H9 (cell line): Measurements from ENCODE around the gene TTC7B. TPM values are rescaled to one million over a fixed set of nuclear protein-coding genes. Genes with fewer than 3 reads are reported as not detected.
A peak's percentile ranks its signal among the peaks of the same experiment; 100 is the strongest.

Experiments
- DNase-seq: peaks from one replicate; pipeline ENCODE4 v3.0.0-alpha.2; 2017
- H2AFZ ChIP-seq: one replicate; pipeline ENCODE4 v1.6.1; 2013; ENCODE audit warnings: mild to moderate bottlenecking, low read length, control low read depth, moderate library complexity
- H2AK5ac ChIP-seq: 2 replicates; pipeline ENCODE4 v1.6.1; 2013; ENCODE audit warnings: low read length, control low read depth, mixed read lengths; ENCODE audit not compliant: insufficient read length
- H2BK120ac ChIP-seq: one replicate; pipeline ENCODE4 v1.6.1; 2013; ENCODE audit warnings: low read depth, mild to moderate bottlenecking, low read length, control low read depth, inconsistent platforms; ENCODE audit not compliant: poor library complexity, severe bottlenecking
- H2BK12ac ChIP-seq: 2 replicates; pipeline ENCODE4 v1.6.1; 2013; ENCODE audit warnings: low read length, control low read depth, mixed read lengths, low read depth; ENCODE audit not compliant: insufficient read length
- H2BK15ac ChIP-seq: 2 replicates; pipeline ENCODE4 v1.6.1; 2013; ENCODE audit warnings: low read depth, low read length, control low read depth
- H2BK20ac ChIP-seq: one replicate; pipeline ENCODE4 v1.6.1; 2013; ENCODE audit warnings: low read depth, mild to moderate bottlenecking, low read length, control low read depth, inconsistent platforms; ENCODE audit not compliant: poor library complexity, severe bottlenecking
- H2BK5ac ChIP-seq: 2 replicates; pipeline ENCODE4 v1.6.1; 2013; ENCODE audit warnings: low read length, control low read depth, mixed read lengths; ENCODE audit not compliant: insufficient read length
- H3K14ac ChIP-seq: 2 replicates; pipeline ENCODE4 v1.6.1; 2013; ENCODE audit warnings: low read length, control low read depth; ENCODE audit not compliant: insufficient read depth
- H3K18ac ChIP-seq: 2 replicates; pipeline ENCODE4 v1.6.1; 2013; ENCODE audit warnings: low read depth, mild to moderate bottlenecking, mixed read lengths, low read length, control low read depth; ENCODE audit not compliant: insufficient read length
- H3K23ac ChIP-seq: 2 replicates; pipeline ENCODE4 v1.6.1; 2013; ENCODE audit warnings: low read length, control low read depth, mixed read lengths, low read depth; ENCODE audit not compliant: insufficient read length
- H3K23me2 ChIP-seq: 2 replicates; pipeline ENCODE4 v1.6.1; 2013; ENCODE audit warnings: low read depth, mild to moderate bottlenecking, mixed read lengths, low read length, control low read depth; ENCODE audit not compliant: insufficient read length, poor library complexity, severe bottlenecking
- H3K27ac ChIP-seq: 2 replicates; pipeline ENCODE4 v1.5.1; 2013; ENCODE audit warnings: low read length, control low read depth, mixed read lengths, low read depth; ENCODE audit not compliant: insufficient read length
- H3K27me3 ChIP-seq: 2 replicates; pipeline ENCODE4 v1.6.1; 2013; ENCODE audit warnings: low read length, control low read depth, inconsistent platforms; ENCODE audit not compliant: insufficient read depth
- H3K4ac ChIP-seq: 2 replicates; pipeline ENCODE4 v1.6.1; 2013; ENCODE audit warnings: low read depth, mild to moderate bottlenecking, control low read depth, inconsistent platforms, low read length, moderate library complexity
- H3K4me1 ChIP-seq: 2 replicates; pipeline ENCODE4 v1.6.1; 2013; ENCODE audit warnings: low read length, control low read depth, inconsistent platforms; ENCODE audit not compliant: insufficient read depth
- H3K4me2 ChIP-seq: 2 replicates; pipeline ENCODE4 v1.6.1; 2013; ENCODE audit warnings: low read length, control low read depth, mixed read lengths; ENCODE audit not compliant: insufficient read length, insufficient read depth
- H3K56ac ChIP-seq: 2 replicates; pipeline ENCODE4 v1.6.1; 2013; ENCODE audit warnings: low read depth, mild to moderate bottlenecking, mixed read lengths, low read length, control low read depth; ENCODE audit not compliant: insufficient read length
- H3K79me1 ChIP-seq: 2 replicates; pipeline ENCODE4 v1.6.1; 2013; ENCODE audit warnings: low read depth, mild to moderate bottlenecking, moderate library complexity, low read length, control low read depth, inconsistent platforms; ENCODE audit not compliant: insufficient read depth, poor library complexity, severe bottlenecking
- H3K79me2 ChIP-seq: 2 replicates; pipeline ENCODE4 v1.6.1; 2013; ENCODE audit warnings: low read length, control low read depth, inconsistent platforms; ENCODE audit not compliant: insufficient read depth
- H3K9ac ChIP-seq: 2 replicates; pipeline ENCODE4 v1.6.1; 2013; ENCODE audit warnings: low read length, control low read depth, mixed read lengths; ENCODE audit not compliant: insufficient read length; ENCODE audit errors: extremely low read depth
- H3K9me3 ChIP-seq: one replicate; pipeline ENCODE4 v1.6.1; 2013; ENCODE audit warnings: low read depth, low read length, inconsistent platforms; ENCODE audit not compliant: control insufficient read depth
- H3T11ph ChIP-seq: one replicate; pipeline ENCODE4 v1.6.1; 2013; ENCODE audit warnings: mild to moderate bottlenecking, low read length, control low read depth, inconsistent platforms
- H4K20me1 ChIP-seq: one replicate; pipeline ENCODE4 v1.6.1; 2013; ENCODE audit not compliant: control insufficient read depth, insufficient read length, insufficient read depth
- H4K5ac ChIP-seq: 2 replicates; pipeline ENCODE4 v1.6.1; 2013; ENCODE audit warnings: low read depth, mild to moderate bottlenecking, mixed read lengths, low read length, control low read depth; ENCODE audit not compliant: insufficient read length
- H4K8ac ChIP-seq: replicated peaks from 2 replicates; pipeline ENCODE4 v1.6.1; 2013; ENCODE audit warnings: low read length, control low read depth, mixed read lengths, low read depth; ENCODE audit not compliant: insufficient read length
- H4K91ac ChIP-seq: 2 replicates; pipeline ENCODE4 v1.6.1; 2013; ENCODE audit warnings: low read depth, mild to moderate bottlenecking, moderate library complexity, mixed read lengths, low read length, control low read depth; ENCODE audit not compliant: insufficient read length
- H3K27ac Mint-ChIP-seq, 3 experiments: 2 replicates in 2 of 3; 3 replicates in 1 of 3; pipeline ENCODE4 v1.8.0; 2020 to 2021; ENCODE audit warnings: mixed read lengths in 3 of 3, mild to moderate bottlenecking in 1 of 3, moderate library complexity in 1 of 3
- H3K27me3 Mint-ChIP-seq: 2 replicates; pipeline ENCODE4 v1.8.0; 2021; ENCODE audit warnings: low read depth, mild to moderate bottlenecking, moderate library complexity, mixed read lengths
- H3K36me3 Mint-ChIP-seq, 3 experiments: 2 replicates in 2 of 3; 3 replicates in 1 of 3; pipeline ENCODE4 v1.8.0; 2020 to 2021; ENCODE audit warnings: low read depth in 3 of 3, mixed read lengths in 3 of 3; ENCODE audit not compliant: insufficient read depth in 1 of 3
- H3K4me1 Mint-ChIP-seq, 2 experiments: 2 replicates each; pipeline ENCODE4 v1.8.0; 2020; ENCODE audit warnings: mixed read lengths in 2 of 2
- H3K4me3 Mint-ChIP-seq, 2 experiments: 2 replicates in 1 of 2; 3 replicates in 1 of 2; pipeline ENCODE4 v1.8.0; 2020 to 2021; ENCODE audit warnings: mild to moderate bottlenecking in 2 of 2, mixed read lengths in 2 of 2, moderate library complexity in 1 of 2
- H3K9me3 Mint-ChIP-seq, 2 experiments: 2 replicates in 1 of 2; 3 replicates in 1 of 2; pipeline ENCODE4 v1.8.0; 2020; ENCODE audit warnings: mild to moderate bottlenecking in 2 of 2, mixed read lengths in 2 of 2, moderate library complexity in 1 of 2
- CTCF ChIP-seq: fragments of 200-600 bp; sonication (generic); conservative IDR thresholded peaks from 3 replicates; pipeline ENCODE4 v1.8.0; 2021; ENCODE audit warnings: antibody characterized with exemption, mild to moderate bottlenecking
- WGBS: extraction: QIAGEN DNeasy Blood & Tissue Kit; methylation state at CpG from one replicate; pipeline ENCODE4 v1.1.7; 2013; ENCODE audit warnings: missing lambda C conversion rate, low lambda C conversion rate, mixed read lengths; ENCODE audit not compliant: insufficient read length; ENCODE audit errors: extremely low coverage; 5-methylcytosine and 5-hydroxymethylcytosine counted together
- total RNA-seq: library from RNA; stranded (reverse); gene quantifications from 2 replicates; pipeline ENCODE4 v1.2.1, GENCODE V29; 2021

The TTC7B gene
- total RNA-seq, 1 experiment from 2014 or later, result 33.7 TPM

GRCh38 chr14:90804292-90805083 lies 11.7 kb downstream of the TTC7B start:
- Histone ChIP-seq H3K79me2 (no peaks in the 10 kb centered on the region), H4K20me1 (no peaks in the 10 kb centered on the region), H3K9me3 (no peaks in the 10 kb centered on the region), H2BK5ac (peak overlapping the region; percentile 67), H2BK120ac (no peak overlapping the region), H3T11ph (no peak overlapping the region), H2AK5ac (peak overlapping the region; percentile 87), H4K8ac (peak overlapping the region; percentile 52), H4K91ac (no peak overlapping the region), H2BK12ac (no peak overlapping the region), H3K56ac (peak overlapping the region; percentile 82), H3K4me1 (peaks cover 6% of the 10 kb centered on the region; the same call in 1 of the 2 replicates), H3K18ac (peak overlapping the region; percentile 59), H3K4ac (peak overlapping the region; percentile 21; the same call in 1 of the 2 replicates), H3K27ac (no peak overlapping the region), H3K4me2 (no peak overlapping the region), H3K23me2 (peaks cover 3% of the 10 kb centered on the region), H2BK20ac (no peak overlapping the region), H3K23ac (no peak overlapping the region), H3K27me3 (no peaks in the 10 kb centered on the region), H2AFZ (no peak overlapping the region), H3K79me1 (no peaks in the 10 kb centered on the region), H3K9ac (no peak overlapping the region), H2BK15ac (no peak overlapping the region; the same call in 1 of the 2 replicates), H4K5ac (peak overlapping the region; percentile 46), H3K14ac (peak overlapping the region; percentile 68; the same call in 1 of the 2 replicates)
- Mint-ChIP-seq H3K36me3 (peaks cover 0 to 5% (median 0%) of the 10 kb centered on the region in 3 experiments; a peak in 1 of 7 replicates), H3K27ac (peak overlapping the region; percentile 64 to 95 (median 73); a peak in 5 of 7 replicates), H3K9me3 (no peaks in the 10 kb centered on the region; a peak in 1 of 5 replicates), H3K27me3 (no peaks in the 10 kb centered on the region), H3K4me1 (peaks cover 16 to 21% of the 10 kb centered on the region in 2 experiments), H3K4me3 (peak overlapping the region in 1 of 2 experiments; percentile 26; a peak in 1 of 5 replicates)
- no peak for DNase-seq
- TF ChIP-seq CTCF, result no peak
- WGBS, result no CpG with 5 or more reads among the region's 18 CpGs
